ENCODE results near the gene PUSL1. TPM values are rescaled to one million over a fixed set of nuclear protein-coding genes. Genes with fewer than 3 reads are reported as not detected.
A peak's percentile ranks its signal among the peaks of the same experiment; 100 is the strongest.

The PUSL1 gene
- total and polyA plus RNA-seq, 2 of the 13 experiments (the other 11 are each of a cell fraction or from before 2014, with no cell fraction given) = 8.3 to 22.2 TPM

- TF ChIP-seq THAP8 (CRISPR knock-in tag; IDR thresholded peaks at IDR 0.05; ENCODE audit: borderline replicate concordance) (0 out of 2 replicates have a peak, but pooled peaks have one; percentile 7), ZNF558 (CRISPR knock-in tag; IDR thresholded peaks at IDR 0.05; ENCODE audit: borderline replicate concordance) (0 out of 2 replicates have a peak, but pooled peaks have one; percentile 14), POLR2A (IDR thresholded peaks at IDR 0.05; ENCODE audit: insufficient read depth in 1 of 2, low read depth in 2 of 2, low read length in 2 of 2) (0 out of 4 replicates have a peak, but pooled peaks of 1 of the 2 experiments have one; percentile 6)
Measured at GRCh38 chr1:1325288-1326074, 17.1 kb downstream of the PUSL1 start (continued).

- DNase-seq (ENCODE audit: low spot score) = no peak
- Histone ChIP-seq H3K36me3 (replicated peaks in 1 of 2; ENCODE audit: control insufficient read depth in 1 of 2, insufficient read depth in 2 of 2, low read length in 2 of 2) (peaks cover 2 to 3% of the 10 kb centered on the region in 2 experiments; a peak in 2 of 5 replicates), H3K27me3 (ENCODE audit: control insufficient read depth in 1 of 2, insufficient read depth in 2 of 2, low read length in 2 of 2) (no peaks in the 10 kb centered on the region), H3K79me2 (ENCODE audit: insufficient read depth, low read length) (peaks cover 42% of the 10 kb centered on the region), H3K9ac (ENCODE audit: insufficient read depth, low read depth, low read length) (peak overlapping the region; percentile 90), H3K9me3 (ENCODE audit: low read length) (no peaks in the 10 kb centered on the region), H3K4me3 (replicated peaks in 1 of 3; ENCODE audit: insufficient read depth in 1 of 3, low read depth in 2 of 3, low read length in 3 of 3) (peak overlapping the region; percentile 68 to 96 (median 95); a peak in 4 of 6 replicates), H2AFZ (ENCODE audit: low read length) (no peak overlapping the region), H3K27ac (ENCODE audit: extremely low read length, insufficient read depth, low read length) (peak overlapping the region; percentile 77), H4K20me1 (ENCODE audit: insufficient read depth, low read length) (peaks cover 5% of the 10 kb centered on the region; the same call in 1 of the 2 replicates), H3K4me1 (ENCODE audit: insufficient read depth, low read length) (peaks cover 37% of the 10 kb centered on the region), H3K4me2 (ENCODE audit: low read depth, low read length) (peak overlapping the region; percentile 98)
- BruUV-seq (replicated peaks) = no TSS peak
- POLR2A ChIA-PET = interaction anchor here (1.1 to 1.4 kb wide), 2 partner anchors 17 to 22 kb away, joined by 4 read pairs; no protein-coding TSS in a partner anchor
- WGBS (ENCODE audit: low lambda C conversion rate) = 89% methylated on average over 6 of the region's 8 CpGs
- CTCF ChIA-PET (ENCODE audit: low intra/inter-chr PET ratio, low total read pairs) = no interaction called here
- ATAC-seq = no peak
- FAIRE-seq = no peak
- in situ Hi-C loops (cut with HindIII; ENCODE audit: extremely low pct_ligation_motif_present, low pct_unique_long_range_greater_than_20kb) = no loop called here
- intact Hi-C loops (cut with micrococcal nuclease; ENCODE audit: unreplicated experiment) = no loop called here
- TF ChIP-seq, protein P1, sequence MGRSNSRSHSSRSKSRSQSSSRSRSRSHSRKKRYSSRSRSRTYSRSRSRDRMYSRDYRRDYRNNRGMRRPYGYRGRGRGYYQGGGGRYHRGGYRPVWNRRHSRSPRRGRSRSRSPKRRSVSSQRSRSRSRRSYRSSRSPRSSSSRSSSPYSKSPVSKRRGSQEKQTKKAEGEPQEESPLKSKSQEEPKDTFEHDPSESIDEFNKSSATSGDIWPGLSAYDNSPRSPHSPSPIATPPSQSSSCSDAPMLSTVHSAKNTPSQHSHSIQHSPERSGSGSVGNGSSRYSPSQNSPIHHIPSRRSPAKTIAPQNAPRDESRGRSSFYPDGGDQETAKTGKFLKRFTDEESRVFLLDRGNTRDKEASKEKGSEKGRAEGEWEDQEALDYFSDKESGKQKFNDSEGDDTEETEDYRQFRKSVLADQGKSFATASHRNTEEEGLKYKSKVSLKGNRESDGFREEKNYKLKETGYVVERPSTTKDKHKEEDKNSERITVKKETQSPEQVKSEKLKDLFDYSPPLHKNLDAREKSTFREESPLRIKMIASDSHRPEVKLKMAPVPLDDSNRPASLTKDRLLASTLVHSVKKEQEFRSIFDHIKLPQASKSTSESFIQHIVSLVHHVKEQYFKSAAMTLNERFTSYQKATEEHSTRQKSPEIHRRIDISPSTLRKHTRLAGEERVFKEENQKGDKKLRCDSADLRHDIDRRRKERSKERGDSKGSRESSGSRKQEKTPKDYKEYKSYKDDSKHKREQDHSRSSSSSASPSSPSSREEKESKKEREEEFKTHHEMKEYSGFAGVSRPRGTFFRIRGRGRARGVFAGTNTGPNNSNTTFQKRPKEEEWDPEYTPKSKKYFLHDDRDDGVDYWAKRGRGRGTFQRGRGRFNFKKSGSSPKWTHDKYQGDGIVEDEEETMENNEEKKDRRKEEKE (IDR thresholded peaks at IDR 0.05) = no peak
- TF ChIP-seq YEATS2 (CRISPR knock-in tag; IDR thresholded peaks at IDR 0.05; ENCODE audit: borderline replicate concordance) (no peak), AKNA (CRISPR knock-in tag; IDR thresholded peaks at IDR 0.05; ENCODE audit: borderline replicate concordance) (no peak), MEF2D (CRISPR knock-in tag; IDR thresholded peaks at IDR 0.05) (no peak), ZNF234 (CRISPR knock-in tag; conservative IDR thresholded peaks at IDR 0.05) (no peak), ZNF605 (CRISPR knock-in tag; IDR thresholded peaks at IDR 0.05) (no peak)
- TF ChIP-seq, protein P2, sequence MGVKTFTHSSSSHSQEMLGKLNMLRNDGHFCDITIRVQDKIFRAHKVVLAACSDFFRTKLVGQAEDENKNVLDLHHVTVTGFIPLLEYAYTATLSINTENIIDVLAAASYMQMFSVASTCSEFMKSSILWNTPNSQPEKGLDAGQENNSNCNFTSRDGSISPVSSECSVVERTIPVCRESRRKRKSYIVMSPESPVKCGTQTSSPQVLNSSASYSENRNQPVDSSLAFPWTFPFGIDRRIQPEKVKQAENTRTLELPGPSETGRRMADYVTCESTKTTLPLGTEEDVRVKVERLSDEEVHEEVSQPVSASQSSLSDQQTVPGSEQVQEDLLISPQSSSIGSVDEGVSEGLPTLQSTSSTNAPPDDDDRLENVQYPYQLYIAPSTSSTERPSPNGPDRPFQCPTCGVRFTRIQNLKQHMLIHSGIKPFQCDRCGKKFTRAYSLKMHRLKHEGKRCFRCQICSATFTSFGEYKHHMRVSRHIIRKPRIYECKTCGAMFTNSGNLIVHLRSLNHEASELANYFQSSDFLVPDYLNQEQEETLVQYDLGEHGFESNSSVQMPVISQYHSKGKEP (CRISPR knock-in tag; IDR thresholded peaks at IDR 0.05) = no peak
Measured at GRCh38 chr1:1326075-1326605, 17.7 kb downstream of the PUSL1 start.

Measured in HepG2 (cell line).